ENCODE data around the gene TSPAN33. TPM values are rescaled to one million over a fixed set of nuclear protein-coding genes. Genes with fewer than 3 reads are reported as not detected.

TSPAN33 gene
- total and polyA plus RNA-seq, 2 of the 13 experiments (the other 11 are each of a cell fraction or from before 2014, with no cell fraction given) = 15.3 to 16.5 TPM

DNA sequence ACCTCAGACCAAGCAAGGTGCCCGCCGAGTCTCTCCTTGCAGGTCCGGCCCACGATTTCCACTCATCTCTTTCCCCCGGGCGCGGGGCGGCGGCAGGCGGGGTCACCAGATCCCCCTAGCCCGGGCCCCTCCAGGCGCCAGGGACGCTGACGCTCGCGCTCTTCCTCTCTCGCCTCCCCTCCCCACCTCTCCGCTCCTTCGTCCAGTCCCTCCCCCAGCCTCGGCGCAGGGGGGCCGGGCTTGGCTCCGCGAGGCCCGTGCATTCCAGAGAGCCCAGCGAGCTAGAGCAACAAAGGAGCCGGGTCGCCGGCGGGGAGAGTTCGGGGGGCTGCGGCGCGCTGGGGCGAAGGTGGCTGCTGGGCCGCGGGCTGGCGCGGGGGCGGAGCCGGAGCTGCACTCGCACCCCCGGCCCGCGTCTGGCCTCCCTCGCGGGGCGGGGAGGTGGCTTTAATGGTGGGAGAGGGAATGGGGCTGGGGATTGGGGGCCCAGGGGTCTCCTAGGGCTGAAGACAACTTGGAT is 43.9 kb downstream of the TSPAN33 start, which contains the start of gene SMO (continued):
- no peak for TF ChIP-seq ZNF710 (CRISPR knock-in tag; IDR thresholded peaks at IDR 0.05; ENCODE audit: borderline replicate concordance)
- TF ChIP-seq THAP8 (CRISPR knock-in tag; IDR thresholded peaks at IDR 0.05; ENCODE audit: borderline replicate concordance) = no peak
- no peak for TF ChIP-seq ZNF839 (CRISPR knock-in tag; IDR thresholded peaks at IDR 0.05; ENCODE audit: borderline replicate concordance)
- TF ChIP-seq ZGPAT (CRISPR knock-in tag; IDR thresholded peaks at IDR 0.05) = peak; percentile 50; the same call in 1 of the 2 replicates
- TF ChIP-seq ARNT (IDR thresholded peaks at IDR 0.05) = no peak
- no peak; the same call in 1 of the 2 replicates for TF ChIP-seq ZNF678 (CRISPR knock-in tag; IDR thresholded peaks at IDR 0.05)
- TF ChIP-seq ZBTB38 (CRISPR knock-in tag; IDR thresholded peaks at IDR 0.05) = no peak
- no peak for TF ChIP-seq ZNF790 (CRISPR knock-in tag; IDR thresholded peaks at IDR 0.05; ENCODE audit: borderline replicate concordance)
- TF ChIP-seq, protein P1, sequence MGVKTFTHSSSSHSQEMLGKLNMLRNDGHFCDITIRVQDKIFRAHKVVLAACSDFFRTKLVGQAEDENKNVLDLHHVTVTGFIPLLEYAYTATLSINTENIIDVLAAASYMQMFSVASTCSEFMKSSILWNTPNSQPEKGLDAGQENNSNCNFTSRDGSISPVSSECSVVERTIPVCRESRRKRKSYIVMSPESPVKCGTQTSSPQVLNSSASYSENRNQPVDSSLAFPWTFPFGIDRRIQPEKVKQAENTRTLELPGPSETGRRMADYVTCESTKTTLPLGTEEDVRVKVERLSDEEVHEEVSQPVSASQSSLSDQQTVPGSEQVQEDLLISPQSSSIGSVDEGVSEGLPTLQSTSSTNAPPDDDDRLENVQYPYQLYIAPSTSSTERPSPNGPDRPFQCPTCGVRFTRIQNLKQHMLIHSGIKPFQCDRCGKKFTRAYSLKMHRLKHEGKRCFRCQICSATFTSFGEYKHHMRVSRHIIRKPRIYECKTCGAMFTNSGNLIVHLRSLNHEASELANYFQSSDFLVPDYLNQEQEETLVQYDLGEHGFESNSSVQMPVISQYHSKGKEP (CRISPR knock-in tag; IDR thresholded peaks at IDR 0.05) = no peak
- 0 out of 2 replicates have a peak, but pooled peaks have one; percentile 42 for TF ChIP-seq ERF (CRISPR knock-in tag; IDR thresholded peaks at IDR 0.05)
- TF ChIP-seq KLF13 (CRISPR knock-in tag; IDR thresholded peaks at IDR 0.05) = no peak
- TF ChIP-seq KDM4B (CRISPR knock-in tag; IDR thresholded peaks at IDR 0.05) = no peak
- TF ChIP-seq, protein P2, sequence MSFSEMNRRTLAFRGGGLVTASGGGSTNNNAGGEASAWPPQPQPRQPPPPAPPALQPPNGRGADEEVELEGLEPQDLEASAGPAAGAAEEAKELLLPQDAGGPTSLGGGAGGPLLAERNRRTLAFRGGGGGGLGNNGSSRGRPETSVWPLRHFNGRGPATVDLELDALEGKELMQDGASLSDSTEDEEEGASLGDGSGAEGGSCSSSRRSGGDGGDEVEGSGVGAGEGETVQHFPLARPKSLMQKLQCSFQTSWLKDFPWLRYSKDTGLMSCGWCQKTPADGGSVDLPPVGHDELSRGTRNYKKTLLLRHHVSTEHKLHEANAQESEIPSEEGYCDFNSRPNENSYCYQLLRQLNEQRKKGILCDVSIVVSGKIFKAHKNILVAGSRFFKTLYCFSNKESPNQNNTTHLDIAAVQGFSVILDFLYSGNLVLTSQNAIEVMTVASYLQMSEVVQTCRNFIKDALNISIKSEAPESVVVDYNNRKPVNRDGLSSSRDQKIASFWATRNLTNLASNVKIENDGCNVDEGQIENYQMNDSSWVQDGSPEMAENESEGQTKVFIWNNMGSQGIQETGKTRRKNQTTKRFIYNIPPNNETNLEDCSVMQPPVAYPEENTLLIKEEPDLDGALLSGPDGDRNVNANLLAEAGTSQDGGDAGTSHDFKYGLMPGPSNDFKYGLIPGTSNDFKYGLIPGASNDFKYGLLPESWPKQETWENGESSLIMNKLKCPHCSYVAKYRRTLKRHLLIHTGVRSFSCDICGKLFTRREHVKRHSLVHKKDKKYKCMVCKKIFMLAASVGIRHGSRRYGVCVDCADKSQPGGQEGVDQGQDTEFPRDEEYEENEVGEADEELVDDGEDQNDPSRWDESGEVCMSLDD (CRISPR knock-in tag; IDR thresholded peaks at IDR 0.05; ENCODE audit: borderline replicate concordance) = no peak
- TF ChIP-seq ZNF256 (CRISPR knock-in tag; conservative IDR thresholded peaks at IDR 0.05) = no peak
- TF ChIP-seq HNRNPK (IDR thresholded peaks at IDR 0.05; ENCODE audit: low read depth, low read length, poor library complexity, severe bottlenecking) = peak; percentile 72
- no peak for TF ChIP-seq ZFP36L1 (CRISPR knock-in tag; IDR thresholded peaks at IDR 0.05)
- TF ChIP-seq, protein P3, sequence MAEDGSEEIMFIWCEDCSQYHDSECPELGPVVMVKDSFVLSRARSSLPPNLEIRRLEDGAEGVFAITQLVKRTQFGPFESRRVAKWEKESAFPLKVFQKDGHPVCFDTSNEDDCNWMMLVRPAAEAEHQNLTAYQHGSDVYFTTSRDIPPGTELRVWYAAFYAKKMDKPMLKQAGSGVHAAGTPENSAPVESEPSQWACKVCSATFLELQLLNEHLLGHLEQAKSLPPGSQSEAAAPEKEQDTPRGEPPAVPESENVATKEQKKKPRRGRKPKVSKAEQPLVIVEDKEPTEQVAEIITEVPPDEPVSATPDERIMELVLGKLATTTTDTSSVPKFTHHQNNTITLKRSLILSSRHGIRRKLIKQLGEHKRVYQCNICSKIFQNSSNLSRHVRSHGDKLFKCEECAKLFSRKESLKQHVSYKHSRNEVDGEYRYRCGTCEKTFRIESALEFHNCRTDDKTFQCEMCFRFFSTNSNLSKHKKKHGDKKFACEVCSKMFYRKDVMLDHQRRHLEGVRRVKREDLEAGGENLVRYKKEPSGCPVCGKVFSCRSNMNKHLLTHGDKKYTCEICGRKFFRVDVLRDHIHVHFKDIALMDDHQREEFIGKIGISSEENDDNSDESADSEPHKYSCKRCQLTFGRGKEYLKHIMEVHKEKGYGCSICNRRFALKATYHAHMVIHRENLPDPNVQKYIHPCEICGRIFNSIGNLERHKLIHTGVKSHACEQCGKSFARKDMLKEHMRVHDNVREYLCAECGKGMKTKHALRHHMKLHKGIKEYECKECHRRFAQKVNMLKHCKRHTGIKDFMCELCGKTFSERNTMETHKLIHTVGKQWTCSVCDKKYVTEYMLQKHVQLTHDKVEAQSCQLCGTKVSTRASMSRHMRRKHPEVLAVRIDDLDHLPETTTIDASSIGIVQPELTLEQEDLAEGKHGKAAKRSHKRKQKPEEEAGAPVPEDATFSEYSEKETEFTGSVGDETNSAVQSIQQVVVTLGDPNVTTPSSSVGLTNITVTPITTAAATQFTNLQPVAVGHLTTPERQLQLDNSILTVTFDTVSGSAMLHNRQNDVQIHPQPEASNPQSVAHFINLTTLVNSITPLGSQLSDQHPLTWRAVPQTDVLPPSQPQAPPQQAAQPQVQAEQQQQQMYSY (CRISPR knock-in tag; IDR thresholded peaks at IDR 0.05) = peak; percentile 92
- TF ChIP-seq SMARCC2 (IDR thresholded peaks at IDR 0.05) = no peak

Measured in HepG2 (cell line).